SK-N-SH (cell line): Measurements from ENCODE around the gene SEC14L1. TPM values are rescaled to one million over a fixed set of nuclear protein-coding genes. Genes with fewer than 3 reads are reported as not detected.

Experiments used
- CTCF ChIA-PET: fragments of 300-600, 350-600 bp; formaldehyde crosslinking; extraction: SDS; loops from one replicate; lab custom pipeline; 2021; lab: Yijun Ruan, JAX
- POLR2A ChIA-PET: fragments of 350-600 bp; sonication (Branson Sonifier 250); formaldehyde crosslinking; extraction: SDS; loops from one replicate; lab custom pipeline; 2020; ENCODE audit warnings: antibody characterized with exemption, inconsistent platforms; lab: Yijun Ruan, JAX
- DNase-seq: peaks from one replicate; pipeline ENCODE4 v3.0.0; 2012
- H2AFZ ChIP-seq: fragments of 200-600 bp; sonication (generic); 2 replicates; pipeline ENCODE4 v1.8.1; 2016; ENCODE audit warnings: antibody characterized with exemption, mild to moderate bottlenecking, low read depth
- H3F3A ChIP-seq: fragments of 200-600 bp; sonication (generic); replicated peaks from 2 replicates; pipeline ENCODE3; 2016; ENCODE audit warnings: antibody characterized with exemption, mild to moderate bottlenecking; ENCODE audit not compliant: insufficient read depth
- H3K27ac ChIP-seq, 2 experiments: fragments of 200-500 bp in 1 of 2; fragments of 200-600 bp in 1 of 2; sonication (Bioruptor generic) in 1 of 2; sonication (generic), shearing (Covaris generic) in 1 of 2; 2 replicates each; pipeline versions ENCODE4 v1.5.1 to v1.6.1; 2014 to 2016; ENCODE audit warnings: low read depth in 2 of 2, inconsistent platforms in 1 of 2, low read length in 1 of 2, mild to moderate bottlenecking in 1 of 2, mixed read lengths in 1 of 2
- H3K27me3 ChIP-seq: fragments of 200-600 bp; sonication (generic), shearing (Covaris generic); 2 replicates; pipeline ENCODE4 v1.6.1; 2016; ENCODE audit warnings: mixed run types; ENCODE audit not compliant: insufficient read depth
- H3K36me3 ChIP-seq, 2 experiments: fragments of 200-500 bp in 1 of 2; fragments of 200-600 bp in 1 of 2; sonication (Bioruptor generic) in 1 of 2; sonication (generic) in 1 of 2; replicated peaks in 1 of 2; 2 replicates each; pipeline versions ENCODE3 to v1.5.1; 2014 to 2016; ENCODE audit warnings: low read length in 1 of 2, mild to moderate bottlenecking in 1 of 2; ENCODE audit not compliant: insufficient read depth in 2 of 2, control insufficient read depth in 1 of 2
- H3K4me1 ChIP-seq, 2 experiments: fragments of 200-500 bp in 1 of 2; fragments of 200-600 bp in 1 of 2; sonication (Bioruptor generic) in 1 of 2; sonication (generic), shearing (Covaris generic) in 1 of 2; 2 replicates each; pipeline versions ENCODE4 v1.5.1 to v1.6.1; 2014 to 2016; ENCODE audit warnings: low read depth in 1 of 2, low read length in 1 of 2, mixed run types in 1 of 2; ENCODE audit not compliant: insufficient read depth in 2 of 2, control insufficient read depth in 1 of 2
- H3K4me2 ChIP-seq: fragments of 200-600 bp; sonication (generic), shearing (Covaris generic); 2 replicates; pipeline ENCODE4 v1.6.1; 2017; ENCODE audit warnings: mixed run types
- H3K4me3 ChIP-seq, 2 experiments: fragments of 200-500 bp in 1 of 2; fragments of 200-600 bp in 1 of 2; sonication (Bioruptor generic) in 1 of 2; sonication (generic), shearing (Covaris generic) in 1 of 2; 2 replicates each; pipeline versions ENCODE4 v1.5.1 to v1.8.1; 2014 to 2016; ENCODE audit warnings: low read depth in 2 of 2, inconsistent platforms in 1 of 2, low read length in 1 of 2, mild to moderate bottlenecking in 1 of 2, mixed read lengths in 1 of 2, moderate library complexity in 1 of 2
- H3K79me2 ChIP-seq: fragments of 200-600 bp; sonication (generic); 2 replicates; pipeline ENCODE4 v1.8.1; 2017; ENCODE audit warnings: mild to moderate bottlenecking; ENCODE audit not compliant: insufficient read depth
- H3K9ac ChIP-seq: fragments of 200-600 bp; sonication (generic); 2 replicates; pipeline ENCODE4 v1.6.1; 2017; ENCODE audit warnings: mixed run types
- H3K9me2 ChIP-seq: fragments of 200-600 bp; sonication (generic); 2 replicates; pipeline ENCODE4 v1.6.1; 2017; ENCODE audit warnings: mixed run types
- H3K9me3 ChIP-seq: fragments of 200-600 bp; sonication (generic); 2 replicates; pipeline ENCODE4 v1.6.1; 2017; ENCODE audit warnings: mixed run types, mild to moderate bottlenecking, moderate library complexity
- H4K20me1 ChIP-seq: fragments of 200-600 bp; sonication (generic); 2 replicates; pipeline ENCODE4 v1.6.1; 2017; ENCODE audit warnings: mild to moderate bottlenecking, mixed run types; ENCODE audit not compliant: insufficient read depth
- ELF1 ChIP-seq: IDR thresholded peaks from 2 replicates; pipeline ENCODE4 v1.4.0; 2012
- EP300 ChIP-seq, 2 experiments: IDR thresholded peaks; 2 replicates each; pipeline versions ENCODE4 v1.4.0 to v1.6.1; 2012; ENCODE audit warnings: borderline replicate concordance in 1 of 2, low read depth in 1 of 2, low read length in 1 of 2
- GATA2 ChIP-seq: sonication (generic); formaldehyde crosslinking; IDR thresholded peaks from 2 replicates; pipeline ENCODE4 v1.5.0; 2020; ENCODE audit warnings: mild to moderate bottlenecking, missing genetic modification reagents
- RCOR1 ChIP-seq: fragments of 150-350 bp; IDR thresholded peaks from 2 replicates; pipeline ENCODE4 v1.6.1; 2017; ENCODE audit warnings: antibody characterized with exemption, low read length
- SIN3A ChIP-seq: IDR thresholded peaks from 2 replicates; pipeline ENCODE4 v1.6.1; 2012; ENCODE audit warnings: low read depth, mild to moderate bottlenecking, low read length, moderate library complexity, borderline replicate concordance
- TCF12 ChIP-seq: IDR thresholded peaks from 2 replicates; pipeline ENCODE4 v1.4.0; 2012
- WGBS: methylation state at CpG from one replicate; pipeline ENCODE4 v1.1.6; 2017; ENCODE audit warnings: low lambda C conversion rate; 5-methylcytosine and 5-hydroxymethylcytosine counted together
- polyA plus RNA-seq, 3 experiments: library from polyadenylated mRNA; depleted of rRNA; stranded (reverse); fragments of >200 nt; gene quantifications; 2 replicates each; pipeline ENCODE4 v1.2.3, GENCODE V29; 2012
- TF ChIP-seq, protein P1 (sequence below): IDR thresholded peaks from 2 replicates; pipeline ENCODE4 v1.4.0; 2012; ENCODE audit warnings: low read depth
- TF ChIP-seq, protein P2 (sequence below): fragments of 150-350 bp; IDR thresholded peaks from 2 replicates; pipeline ENCODE4 v1.6.1; 2017; ENCODE audit warnings: antibody characterized with exemption, low read length, low read depth, borderline replicate concordance

The SEC14L1 gene
- polyA plus RNA-seq, 1 of the 3 experiments (the other 2 are of a cell fraction): 62.4 TPM

- no peaks in the 10 kb centered on the region for H3K9me3 ChIP-seq
- H3K9ac ChIP-seq: no peak overlapping the region
- H3F3A ChIP-seq: no peaks in the 10 kb centered on the region
- peaks cover 78 to 81% of the 10 kb centered on the region in 2 experiments for H3K36me3 ChIP-seq
- no peak overlapping the region for H3K4me2 ChIP-seq
- H3K27ac ChIP-seq: peak overlapping the region in 1 of 2 experiments; percentile 58; a peak in 2 of 4 replicates
- H3K79me2 ChIP-seq: peaks cover 17% of the 10 kb centered on the region; the same call in 1 of the 2 replicates
- no peaks in the 10 kb centered on the region for H3K9me2 ChIP-seq
- ChIA-PET POLR2A (interaction anchor here (0.6 to 1.3 kb wide), 2 partner anchors 10 to 115 kb away, joined by 3 read pairs; no protein-coding TSS in a partner anchor), CTCF (interaction anchor here (0.9 to 1.5 kb wide), 5 partner anchors 23 to 119 kb away, joined by 3 to 6 read pairs (median 4); no protein-coding TSS in a partner anchor)
- no peak overlapping the region for H3K4me3 ChIP-seq
- no peak for TF ChIP-seq SIN3A
- TF ChIP-seq GATA2 (CRISPR knock-in tag): no peak
- no peak for TF ChIP-seq EP300 (IDR thresholded peaks at IDR 0.05; ENCODE audit: borderline replicate concordance in 1 of 2, low read depth in 1 of 2, low read length in 1 of 2)
- TF ChIP-seq ELF1: no peak
- H3K4me1 ChIP-seq: peaks cover 10 to 12% of the 10 kb centered on the region in 2 experiments; a peak in 2 of 4 replicates
- no peaks in the 10 kb centered on the region for H4K20me1 ChIP-seq
- DNase-seq: peak; percentile 66
- 95% methylated on average over 9 of the region's 9 CpGs for WGBS
- no peak overlapping the region for H2AFZ ChIP-seq
- H3K27me3 ChIP-seq: no peaks in the 10 kb centered on the region
Measured at GRCh38 chr17:77205396-77206125, 64.8 kb downstream of the SEC14L1 start.

- Histone ChIP-seq H4K20me1 (no peaks in the 10 kb centered on the region), H3F3A (no peaks in the 10 kb centered on the region), H2AFZ (no peak overlapping the region), H3K4me3 (no peak overlapping the region), H3K27me3 (no peaks in the 10 kb centered on the region), H3K9ac (no peak overlapping the region), H3K79me2 (peaks cover 20% of the 10 kb centered on the region; the same call in 1 of the 2 replicates), H3K9me3 (no peaks in the 10 kb centered on the region), H3K4me2 (no peak overlapping the region), H3K9me2 (no peaks in the 10 kb centered on the region), H3K36me3 (peaks cover 78 to 80% of the 10 kb centered on the region in 2 experiments), H3K27ac (peak overlapping the region; percentile 0 to 1; a peak in 2 of 4 replicates), H3K4me1 (peaks cover 10 to 12% of the 10 kb centered on the region in 2 experiments; a peak in 2 of 4 replicates)
- ChIA-PET CTCF (interaction anchor here (0.9 to 1.5 kb wide), 5 partner anchors 22 to 119 kb away, joined by 3 to 6 read pairs (median 4); no protein-coding TSS in a partner anchor), POLR2A (interaction anchor here (0.6 kb wide), 1 partner anchor 9 kb away, joined by 3 read pairs; no protein-coding TSS in a partner anchor)
- no peak for DNase-seq
- 86% methylated on average over 14 of the region's 14 CpGs for WGBS
- TF ChIP-seq TCF12: peak; percentile 21; the same call in 1 of the 2 replicates
- TF ChIP-seq, protein P1, sequence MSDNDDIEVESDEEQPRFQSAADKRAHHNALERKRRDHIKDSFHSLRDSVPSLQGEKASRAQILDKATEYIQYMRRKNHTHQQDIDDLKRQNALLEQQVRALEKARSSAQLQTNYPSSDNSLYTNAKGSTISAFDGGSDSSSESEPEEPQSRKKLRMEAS: peak; percentile 29; the same call in 1 of the 2 replicates
- no peak for TF ChIP-seq EP300 (IDR thresholded peaks at IDR 0.05; ENCODE audit: borderline replicate concordance in 1 of 2, low read depth in 1 of 2, low read length in 1 of 2)
- no peak for TF ChIP-seq RCOR1
- TF ChIP-seq, protein P2, sequence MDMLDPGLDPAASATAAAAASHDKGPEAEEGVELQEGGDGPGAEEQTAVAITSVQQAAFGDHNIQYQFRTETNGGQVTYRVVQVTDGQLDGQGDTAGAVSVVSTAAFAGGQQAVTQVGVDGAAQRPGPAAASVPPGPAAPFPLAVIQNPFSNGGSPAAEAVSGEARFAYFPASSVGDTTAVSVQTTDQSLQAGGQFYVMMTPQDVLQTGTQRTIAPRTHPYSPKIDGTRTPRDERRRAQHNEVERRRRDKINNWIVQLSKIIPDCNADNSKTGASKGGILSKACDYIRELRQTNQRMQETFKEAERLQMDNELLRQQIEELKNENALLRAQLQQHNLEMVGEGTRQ: no peak
Measured at GRCh38 chr17:77206158-77206956, 65.6 kb downstream of the SEC14L1 start.
